ENCODE results near the gene PLEKHA7. TPM values are rescaled to one million over a fixed set of nuclear protein-coding genes. Genes with fewer than 3 reads are reported as not detected.

PLEKHA7 gene
- polyA plus RNA-seq, 1 of the 3 experiments (the other 2 are of a cell fraction) = 0.12 TPM

GRCh38 chr11:16986434-16987204 lies 27.6 kb downstream of the PLEKHA7 start:
- ChIA-PET POLR2A (no interaction called here), CTCF (interaction anchor here (1.5 to 2.3 kb wide), 2 partner anchors 11 to 202 kb away, joined by 3 to 9 read pairs; no protein-coding TSS in a partner anchor)
- WGBS (ENCODE audit: low lambda C conversion rate) = 65% methylated on average over 5 of the region's 5 CpGs
- H3K9ac ChIP-seq = no peak overlapping the region
- no peaks in the 10 kb centered on the region for H3K27me3 ChIP-seq (ENCODE audit: insufficient read depth)
- H2AFZ ChIP-seq (ENCODE audit: low read depth) = no peak overlapping the region
- no peak for DNase-seq
- TF ChIP-seq IRF3 (IDR thresholded peaks at IDR 0.05; ENCODE audit: low read depth, low read length) (no peak), EZH2phosphoT487 (IDR thresholded peaks at IDR 0.05; ENCODE audit: borderline replicate concordance, low read depth) (no peak), RFX5 (IDR thresholded peaks at IDR 0.05; ENCODE audit: low read length) (no peak), POLR2AphosphoS5 (IDR thresholded peaks at IDR 0.05; ENCODE audit: low read depth, low read length) (no peak), RXRA (IDR thresholded peaks at IDR 0.05; ENCODE audit: borderline replicate concordance, low read depth) (no peak), MXI1 (IDR thresholded peaks at IDR 0.05; ENCODE audit: low read depth, low read length) (no peak), SMC3 (IDR thresholded peaks at IDR 0.05; ENCODE audit: low read depth, low read length) (no peak), ZBTB33 (IDR thresholded peaks at IDR 0.05; ENCODE audit: borderline replicate concordance, low read depth) (no peak), TAF1 (IDR thresholded peaks at IDR 0.05; ENCODE audit: borderline replicate concordance, low read depth, low read length) (no peak), MAX (IDR thresholded peaks at IDR 0.05; ENCODE audit: low read depth) (no peak), TEAD4 (IDR thresholded peaks at IDR 0.05; ENCODE audit: borderline replicate concordance, insufficient read depth) (no peak), YY1 (IDR thresholded peaks at IDR 0.05; ENCODE audit: low read depth) (no peak), FOXM1 (IDR thresholded peaks at IDR 0.05; ENCODE audit: low read depth) (no peak), NRF1 (IDR thresholded peaks at IDR 0.05; ENCODE audit: low read depth, low read length) (no peak), PBX3 (IDR thresholded peaks at IDR 0.05) (no peak), USF1 (IDR thresholded peaks at IDR 0.05; ENCODE audit: borderline replicate concordance, low read depth) (no peak), GABPA (IDR thresholded peaks at IDR 0.05; ENCODE audit: low read depth) (no peak), GATA2 (CRISPR knock-in tag; IDR thresholded peaks at IDR 0.05) (no peak), RAD21 (IDR thresholded peaks at IDR 0.05; ENCODE audit: low read length) (no peak)
- H3K27ac ChIP-seq (ENCODE audit: low read depth in 2 of 2, low read length in 1 of 2) = no peak overlapping the region
- no peak overlapping the region for H3K4me2 ChIP-seq
- H3K79me2 ChIP-seq (ENCODE audit: insufficient read depth) = no peaks in the 10 kb centered on the region
- no peaks in the 10 kb centered on the region for H3K9me3 ChIP-seq
- H3K4me1 ChIP-seq (ENCODE audit: control insufficient read depth in 1 of 2, insufficient read depth in 2 of 2, low read depth in 1 of 2, low read length in 1 of 2) = no peaks in the 10 kb centered on the region; a peak in 1 of 4 replicates
- no peak overlapping the region for H3K4me3 ChIP-seq (ENCODE audit: low read depth in 2 of 2, low read length in 1 of 2)
- H3K36me3 ChIP-seq (replicated peaks in 1 of 2; ENCODE audit: control insufficient read depth in 1 of 2, insufficient read depth in 2 of 2, low read length in 1 of 2) = no peaks in the 10 kb centered on the region
- no peaks in the 10 kb centered on the region for H3F3A ChIP-seq (replicated peaks; ENCODE audit: insufficient read depth)
- no peaks in the 10 kb centered on the region for H3K9me2 ChIP-seq
- no peaks in the 10 kb centered on the region for H4K20me1 ChIP-seq (ENCODE audit: insufficient read depth)
